HepG2 (cell line): Measurements from ENCODE around the gene DMXL1. TPM values are rescaled to one million over a fixed set of nuclear protein-coding genes. Genes with fewer than 3 reads are reported as not detected.

Experiments
- AFF4 ChIP-seq: sonication (generic); formaldehyde crosslinking; IDR thresholded peaks from 2 replicates; pipeline ENCODE4 v1.4.0; 2020; ENCODE audit warnings: missing genetic modification reagents
- ASH2L ChIP-seq: fragments of 300-600, 200-600 bp; sonication (generic); IDR thresholded peaks from 2 replicates; pipeline ENCODE4 v1.7.0; 2017; ENCODE audit warnings: low read depth, mild to moderate bottlenecking, moderate library complexity, mixed read lengths, low read length; ENCODE audit not compliant: insufficient read length
- ATRX ChIP-seq: sonication (generic); formaldehyde crosslinking; IDR thresholded peaks from 2 replicates; pipeline ENCODE4 v1.4.0; 2020; ENCODE audit warnings: missing genetic modification reagents, borderline replicate concordance
- BRD4 ChIP-seq: sonication (generic); formaldehyde crosslinking; IDR thresholded peaks from 2 replicates; pipeline ENCODE4 v1.4.0; 2020; ENCODE audit warnings: missing genetic modification reagents
- CTCF ChIP-seq: sonication (generic); formaldehyde crosslinking; IDR thresholded peaks from 2 replicates; pipeline ENCODE4 v1.5.0; 2020; ENCODE audit warnings: mild to moderate bottlenecking, missing genetic modification reagents, moderate library complexity
- DMAP1 ChIP-seq: IDR thresholded peaks from 2 replicates; pipeline ENCODE4 v1.6.1; 2016
- E2F2 ChIP-seq: sonication (generic); formaldehyde crosslinking; IDR thresholded peaks from 2 replicates; pipeline ENCODE4 v1.4.0; 2020; ENCODE audit warnings: missing genetic modification reagents, borderline replicate concordance
- GMEB2 ChIP-seq: IDR thresholded peaks from 2 replicates; pipeline ENCODE4 v1.6.1; 2016; ENCODE audit warnings: missing biosample characterization, missing genetic modification reagents, low read depth
- MED1 ChIP-seq: sonication (generic); formaldehyde crosslinking; IDR thresholded peaks from 2 replicates; pipeline ENCODE4 v1.4.0; 2020; ENCODE audit warnings: missing genetic modification reagents
- MIER2 ChIP-seq: IDR thresholded peaks from 2 replicates; pipeline ENCODE4 v1.6.1; 2016; ENCODE audit warnings: missing biosample characterization, missing genetic modification reagents
- REXO4 ChIP-seq: sonication (generic); formaldehyde crosslinking; IDR thresholded peaks from 2 replicates; pipeline ENCODE4 v1.8.0; 2022; ENCODE audit warnings: missing genetic modification reagents, mild to moderate bottlenecking, borderline replicate concordance
- SKI ChIP-seq: fragments of 450-650 bp; IDR thresholded peaks from one replicate; pipeline ENCODE4 v1.6.1; 2018; ENCODE audit warnings: mild to moderate bottlenecking; ENCODE audit not compliant: partially characterized antibody
- ZBTB46 ChIP-seq: sonication (generic); formaldehyde crosslinking; IDR thresholded peaks from 2 replicates; pipeline ENCODE4 v1.4.0; 2020; ENCODE audit warnings: mild to moderate bottlenecking, missing genetic modification reagents, borderline replicate concordance
- ZBTB7A ChIP-seq: sonication (generic); formaldehyde crosslinking; IDR thresholded peaks from 2 replicates; pipeline ENCODE4 v1.8.0; 2022; ENCODE audit warnings: mild to moderate bottlenecking, missing genetic modification reagents
- ZFAT ChIP-seq: sonication (generic); formaldehyde crosslinking; conservative IDR thresholded peaks from 2 replicates; pipeline ENCODE4 v1.8.1; 2023; ENCODE audit warnings: missing genetic modification reagents, inconsistent platforms
- ZNF17 ChIP-seq: sonication (generic); formaldehyde crosslinking; IDR thresholded peaks from 2 replicates; pipeline ENCODE4 v1.5.0; 2020; ENCODE audit warnings: mild to moderate bottlenecking, missing genetic modification reagents
- ZNF232 ChIP-seq: sonication (generic); formaldehyde crosslinking; IDR thresholded peaks from 2 replicates; pipeline ENCODE4 v1.4.0; 2020; ENCODE audit warnings: missing genetic modification reagents, borderline replicate concordance
- ZNF251 ChIP-seq: sonication (generic); formaldehyde crosslinking; IDR thresholded peaks from 2 replicates; pipeline ENCODE4 v1.9.0; 2021; ENCODE audit warnings: mild to moderate bottlenecking, missing genetic modification reagents
- ZNF256 ChIP-seq: sonication (generic); formaldehyde crosslinking; conservative IDR thresholded peaks from 2 replicates; pipeline ENCODE4 v1.4.0; 2020; ENCODE audit warnings: missing genetic modification reagents
- ZNF44 ChIP-seq: sonication (generic); formaldehyde crosslinking; IDR thresholded peaks from 2 replicates; pipeline ENCODE4 v1.5.1; 2020; ENCODE audit warnings: mild to moderate bottlenecking, missing genetic modification reagents
- polyA plus RNA-seq, 8 experiments: library from polyadenylated mRNA; depleted of rRNA in 3 of 8; stranded (reverse) in 7 of 8; unstranded in 1 of 8; fragments of >200 nt; fragmentation: Illumina TruSeq in 4 of 8; extraction: Trizol in 4 of 8; gene quantifications; 2 replicates each; pipeline versions ENCODE4 v1.2.1 to v1.2.3, GENCODE V29; 2011 to 2016; ENCODE audit warnings: low read depth in 4 of 8, missing spikeins in 1 of 8, mixed read lengths in 1 of 8; ENCODE audit not compliant: insufficient read depth in 1 of 8
- total RNA-seq, 5 experiments: library from RNA; depleted of rRNA; stranded (reverse); fragments of >200 nt; fragmentation: Illumina TruSeq; extraction: Trizol; gene quantifications; 2 replicates each; pipeline ENCODE4 v1.2.3, GENCODE V29; 2016; ENCODE audit warnings: low read depth in 1 of 5

Gene DMXL1
- total and polyA plus RNA-seq, 2 of the 13 experiments (the other 11 are each of a cell fraction or from before 2014, with no cell fraction given): 6.9 to 18.6 TPM

GRCh38 chr5:119268387-119269060 lies 197.6 kb downstream of the DMXL1 start (continued):
- no peak for TF ChIP-seq ZFAT
- peak; percentile 67; the same call in 1 of the 2 replicates for TF ChIP-seq BRD4
- TF ChIP-seq CTCF (CRISPR knock-in tag): peak; percentile 1; the same call in 1 of the 2 replicates
- no peak for TF ChIP-seq MIER2 (CRISPR knock-in tag)
- no peak for TF ChIP-seq ZNF256 (CRISPR knock-in tag)
- peak; percentile 83 for TF ChIP-seq ASH2L
- no peak; the same call in 1 of the 2 replicates for TF ChIP-seq E2F2 (CRISPR knock-in tag)
- TF ChIP-seq SKI: peak; percentile 31
- TF ChIP-seq ATRX (CRISPR knock-in tag): no peak
- TF ChIP-seq ZNF251 (CRISPR knock-in tag): 0 out of 2 replicates have a peak, but pooled peaks have one; percentile 37
- no peak for TF ChIP-seq ZBTB7A (CRISPR knock-in tag)
- TF ChIP-seq MED1 (CRISPR knock-in tag): peak; percentile 24; the same call in 1 of the 2 replicates
- TF ChIP-seq ZNF232 (CRISPR knock-in tag): peak; percentile 72; the same call in 1 of the 2 replicates
- TF ChIP-seq ZNF44 (CRISPR knock-in tag): 0 out of 2 replicates have a peak, but pooled peaks have one; percentile 13
- peak; percentile 41; the same call in 1 of the 2 replicates for TF ChIP-seq DMAP1 (CRISPR knock-in tag)
- TF ChIP-seq GMEB2: no peak
- TF ChIP-seq ZNF17 (CRISPR knock-in tag): no peak
- no peak for TF ChIP-seq AFF4 (CRISPR knock-in tag)
- no peak for TF ChIP-seq REXO4
- no peak for TF ChIP-seq ZBTB46
